GM21619 (cell line): ENCODE data around the gene NEURL4.

Source experiments
- ATAC-seq: cut with Tn5 transposase; IDR thresholded peaks from one replicate; pipeline ENCODE4 v1.9.1; 2021; ENCODE audit not compliant: unreplicated experiment

The NEURL4 gene

GRCh38 chr17:7306911-7307685, 22.0 kb downstream of the NEURL4 start, which contains the start of gene EIF5A:
Gene EIF5A (plus strand): TSS chr17:7307628. CDS start chr17:7309636, 2,008 bp downstream.
- peak; percentile 54 for ATAC-seq

GRCh38 chr17:7304179-7304578, 25.0 kb downstream of the NEURL4 start:
- no peak for ATAC-seq

- no peak for ATAC-seq
These were observed 32.8 kb downstream of the NEURL4 start for GRCh38 chr17:7296189-7296861.

DNA sequence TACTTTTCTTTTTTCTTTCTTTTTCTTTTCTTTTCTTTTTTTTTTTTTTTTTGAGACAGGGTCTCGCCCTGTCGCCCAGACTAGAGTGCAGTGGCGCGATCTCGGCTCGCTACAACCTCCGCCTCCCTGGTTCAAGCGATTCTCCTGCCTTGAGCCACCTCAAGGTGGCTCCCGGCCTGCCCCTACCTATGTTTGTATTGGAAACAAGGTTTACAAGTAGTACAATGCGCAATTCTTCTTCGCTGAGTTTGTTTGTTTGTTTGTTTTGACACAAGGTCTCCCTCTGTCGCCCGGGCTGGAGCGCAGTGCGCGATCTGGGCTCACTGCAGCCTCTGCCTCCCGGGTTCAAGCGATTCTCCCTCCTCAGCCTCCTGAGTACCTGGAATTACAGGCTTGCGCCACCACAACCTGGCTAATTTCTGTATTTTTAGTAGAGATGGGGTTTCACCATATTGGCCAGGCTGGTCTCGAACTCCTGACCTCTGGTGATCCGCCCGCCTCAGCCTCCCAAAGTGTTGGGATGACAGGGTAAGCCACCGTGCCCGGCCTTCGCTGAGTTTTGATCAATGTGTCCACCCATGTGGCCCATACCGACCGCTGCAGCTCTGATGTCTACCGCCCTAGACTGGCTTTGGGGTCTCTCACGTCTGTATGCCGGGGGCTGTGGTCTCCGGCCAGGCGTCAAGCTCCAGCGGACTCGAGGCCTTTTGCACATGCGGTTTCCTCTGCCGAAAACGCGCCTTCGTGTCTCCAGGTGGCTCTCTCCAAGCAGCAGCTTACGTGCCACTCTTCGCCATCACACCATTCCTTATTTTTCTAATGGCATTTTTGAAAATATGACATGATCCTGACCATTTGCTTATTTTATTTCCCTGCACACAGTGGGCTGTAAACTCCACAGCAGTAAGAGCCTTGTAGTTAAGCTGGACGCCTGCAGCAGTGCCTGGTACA, 33.6 kb downstream of the NEURL4 start:
- no peak for ATAC-seq

GRCh38 chr17:7294614-7295153, 34.5 kb downstream of the NEURL4 start, which contains the start of gene YBX2:
Gene YBX2 (minus strand): TSS chr17:7294639. CDS start chr17:7294500, 139 bp downstream.
- ATAC-seq: no peak

DNA sequence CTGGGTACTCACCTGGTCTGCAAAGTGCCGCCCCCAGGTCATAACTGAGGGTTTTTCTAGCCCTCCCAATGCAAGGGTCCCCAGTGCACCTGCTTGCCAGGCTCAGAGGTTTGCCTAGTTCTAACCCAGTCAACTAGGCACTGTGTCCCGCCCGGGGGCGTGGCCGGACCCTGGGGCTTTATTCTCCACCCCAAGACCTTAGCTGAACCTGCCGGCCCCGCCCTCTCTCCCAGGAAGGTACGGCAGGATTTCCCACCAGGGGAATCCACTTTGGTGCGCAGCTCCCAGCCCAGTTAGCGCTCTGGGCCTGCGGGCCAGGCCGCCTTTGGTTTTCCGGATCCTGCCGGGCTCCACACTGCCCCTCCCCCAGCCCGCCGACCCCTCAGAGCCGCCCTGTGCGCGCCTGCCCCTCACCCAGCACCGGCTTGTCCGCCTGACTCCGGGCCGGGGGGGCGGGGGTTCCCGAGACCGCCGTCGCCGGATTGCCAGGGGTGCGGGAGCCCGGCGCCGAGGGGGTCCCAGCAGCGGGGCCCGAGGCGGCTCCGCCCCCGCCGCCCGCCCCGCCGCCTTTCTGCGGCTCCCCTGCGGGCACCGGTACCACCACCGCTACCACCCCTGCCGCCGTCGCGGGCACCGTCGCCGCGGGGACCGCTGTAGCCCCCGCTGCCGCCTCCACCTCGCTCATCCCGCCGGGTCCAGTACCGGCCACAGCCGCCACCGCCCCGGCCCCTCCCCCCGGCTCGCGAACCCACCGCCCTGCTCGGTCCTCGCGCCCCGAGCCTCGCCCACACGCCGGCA, 35.1 kb downstream of the NEURL4 start:
- no peak for ATAC-seq

GRCh38 chr17:7293159-7293558, 36.0 kb downstream of the NEURL4 start:
- ATAC-seq: no peak

DNA sequence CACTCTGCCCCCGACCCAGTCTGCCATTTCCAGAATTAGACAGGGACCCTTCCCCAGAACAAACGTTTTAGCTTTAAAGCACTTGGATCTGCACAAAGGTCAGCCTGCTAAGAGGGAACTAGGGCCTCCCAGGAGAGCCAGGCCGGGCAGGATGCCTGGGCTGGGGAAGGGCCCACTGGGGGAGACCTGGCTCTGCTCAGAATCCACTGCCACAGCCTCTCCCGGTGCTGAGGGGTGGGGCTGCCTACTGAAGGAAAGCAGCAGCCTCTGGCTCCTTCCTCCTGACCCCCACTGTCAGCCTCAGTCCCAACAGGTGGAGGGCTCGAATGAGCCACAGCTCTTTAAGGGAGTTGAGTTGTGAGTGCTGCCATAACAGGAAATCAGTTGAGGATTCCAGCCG, 36.4 kb downstream of the NEURL4 start:
- ATAC-seq: no peak

DNA sequence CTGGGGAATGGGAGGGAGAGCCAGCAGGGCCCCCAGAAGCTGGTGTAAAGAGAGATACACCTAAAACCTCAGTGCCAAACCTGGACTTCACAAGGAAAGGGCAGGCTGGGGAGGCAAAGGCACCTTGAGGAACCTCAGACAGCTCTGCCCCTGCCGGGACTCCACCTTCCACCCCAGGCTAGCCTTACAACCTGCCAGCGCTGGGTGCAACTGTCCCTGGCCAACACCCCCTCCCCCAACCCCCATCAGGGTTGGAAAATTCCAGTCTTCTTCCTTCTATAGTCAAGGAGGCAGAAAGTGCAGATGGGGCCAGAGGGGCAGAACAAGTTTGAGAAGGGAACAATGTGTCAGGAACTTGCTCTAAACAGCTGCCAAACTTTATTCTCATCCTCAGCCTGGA, 36.9 kb downstream of the NEURL4 start:
- no peak for ATAC-seq

DNA sequence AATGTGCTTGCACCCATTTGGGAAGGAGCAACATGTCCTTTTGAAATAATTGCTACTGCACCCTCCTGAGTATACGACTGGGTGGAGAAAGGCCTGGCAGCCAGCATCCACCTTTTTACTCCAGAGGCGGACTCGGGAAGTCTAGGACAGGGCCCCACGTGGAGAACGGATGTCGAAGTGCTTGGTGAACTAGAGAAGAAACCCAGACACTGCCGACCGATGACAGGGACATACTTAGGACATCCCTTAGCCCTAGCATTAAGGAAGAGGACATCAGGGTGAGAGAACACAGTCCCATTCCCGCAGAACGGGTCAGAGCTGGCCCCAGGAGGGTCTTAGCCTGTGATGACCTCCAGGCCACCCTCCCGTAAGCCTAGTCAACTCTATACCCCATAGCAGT, 38.5 kb downstream of the NEURL4 start:
- ATAC-seq: no peak

DNA sequence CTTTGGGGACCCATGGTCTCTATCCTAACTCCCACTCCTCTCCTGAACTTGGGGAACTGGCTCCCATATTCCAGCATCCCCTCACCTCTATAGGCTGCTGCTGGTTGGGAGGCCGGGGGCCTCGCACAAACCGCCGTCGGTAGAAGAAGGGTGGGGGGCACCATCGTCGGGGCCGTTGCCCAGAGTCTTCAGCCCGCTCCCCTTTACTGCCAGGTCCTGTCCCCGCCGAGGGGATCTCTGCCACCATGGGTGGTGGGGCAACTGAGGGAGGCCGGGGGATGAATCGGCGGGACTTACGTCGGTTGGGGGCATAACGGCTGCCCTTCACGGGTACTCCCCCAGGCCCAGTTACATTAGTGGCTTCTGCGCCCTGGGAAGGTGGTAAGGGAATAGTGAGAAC, 39.0 kb downstream of the NEURL4 start:
- ATAC-seq: no peak

GRCh38 chr17:7289256-7290032, 39.7 kb downstream of the NEURL4 start:
- ATAC-seq: no peak

DNA sequence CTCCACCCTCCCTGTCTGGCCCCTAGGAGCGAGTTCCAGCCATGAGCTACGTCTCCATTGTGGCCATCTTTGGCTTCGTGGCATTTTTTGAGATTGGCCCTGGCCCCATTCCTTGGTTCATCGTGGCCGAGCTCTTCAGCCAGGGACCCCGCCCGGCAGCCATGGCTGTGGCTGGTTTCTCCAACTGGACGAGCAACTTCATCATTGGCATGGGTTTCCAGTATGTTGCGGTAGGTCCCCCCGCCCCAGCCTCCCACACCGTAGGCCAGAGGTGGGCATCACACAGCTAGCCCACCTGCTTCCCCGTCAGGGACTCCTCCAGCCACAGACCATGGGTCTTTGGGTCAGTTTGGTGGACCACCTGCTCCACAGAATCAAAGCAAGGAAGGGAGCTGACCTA, 43.5 kb downstream of the NEURL4 start:
- ATAC-seq: no peak

GRCh38 chr17:7284911-7285310, 44.2 kb downstream of the NEURL4 start:
- ATAC-seq: no peak

GRCh38 chr17:7283471-7284216, 45.5 kb downstream of the NEURL4 start:
- ATAC-seq: no peak

- ATAC-seq: no peak
These were observed 46.3 kb downstream of the NEURL4 start for GRCh38 chr17:7282752-7283321.

DNA sequence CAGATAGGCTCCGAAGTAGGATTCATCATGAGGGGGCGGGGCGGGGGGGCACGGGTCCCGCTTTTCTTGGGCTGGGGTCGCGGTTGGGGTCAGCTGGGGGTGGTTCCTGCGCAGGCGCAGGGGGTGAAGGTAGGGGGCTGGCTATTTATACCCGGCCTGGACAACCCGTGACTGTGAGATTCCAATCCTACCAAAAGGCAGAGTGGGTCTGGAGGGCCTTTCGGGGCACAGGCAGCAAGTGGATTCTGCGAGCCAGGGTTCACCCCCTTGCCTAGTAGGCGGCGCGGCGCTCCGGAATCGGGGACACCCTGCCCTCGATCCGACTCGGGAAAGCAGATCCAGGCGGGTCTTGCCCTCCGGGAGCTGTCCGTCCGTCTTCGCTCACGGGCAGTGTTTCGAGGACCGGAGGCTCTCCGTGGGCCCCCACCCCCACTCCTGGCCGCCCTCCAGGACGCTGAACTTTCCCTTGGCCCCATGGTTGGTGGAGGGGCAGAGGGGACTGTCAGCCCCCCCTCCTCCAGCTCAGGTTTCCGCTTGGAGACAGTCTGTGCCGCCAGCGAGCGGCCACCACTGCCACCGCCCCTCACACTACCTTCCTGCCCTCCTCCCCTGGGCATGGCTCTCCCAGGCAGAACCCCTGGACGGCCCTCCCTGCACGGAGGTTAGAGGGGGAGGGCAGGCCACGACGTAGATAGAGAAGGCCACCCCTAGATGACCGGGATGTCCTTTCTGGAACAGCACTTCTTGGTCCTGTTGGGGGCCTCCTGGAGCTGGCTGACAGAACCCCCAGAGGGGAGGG, 47.0 kb downstream of the NEURL4 start:
- no peak for ATAC-seq
